HG03108 (cell line): Measurements from ENCODE around the gene SCRN1.

Experiments
- ATAC-seq: cut with Tn5 transposase; IDR thresholded peaks from one replicate; pipeline ENCODE4 v1.9.1; 2021; ENCODE audit warnings: moderate library complexity; ENCODE audit not compliant: unreplicated experiment

The SCRN1 gene

DNA sequence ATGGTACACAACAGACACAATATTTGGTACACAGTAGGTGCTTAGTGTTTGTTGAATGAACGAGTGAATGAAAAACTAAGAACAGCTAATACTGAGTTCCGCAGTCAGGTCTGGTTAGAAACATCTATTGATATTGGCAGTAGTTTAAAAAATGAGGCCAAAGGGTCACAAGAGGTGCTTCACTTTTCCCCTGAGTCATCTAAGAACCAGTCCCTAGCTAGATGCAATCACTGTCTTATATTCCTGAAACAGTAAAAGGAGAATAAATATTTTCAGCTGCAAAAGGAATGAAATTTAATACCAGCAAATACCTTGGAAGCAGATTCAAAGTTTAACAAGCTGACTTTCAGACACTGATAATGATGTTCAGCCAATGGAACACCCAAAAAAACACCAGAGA, 54.5 kb downstream of the SCRN1 start:
- ATAC-seq = no peak

DNA sequence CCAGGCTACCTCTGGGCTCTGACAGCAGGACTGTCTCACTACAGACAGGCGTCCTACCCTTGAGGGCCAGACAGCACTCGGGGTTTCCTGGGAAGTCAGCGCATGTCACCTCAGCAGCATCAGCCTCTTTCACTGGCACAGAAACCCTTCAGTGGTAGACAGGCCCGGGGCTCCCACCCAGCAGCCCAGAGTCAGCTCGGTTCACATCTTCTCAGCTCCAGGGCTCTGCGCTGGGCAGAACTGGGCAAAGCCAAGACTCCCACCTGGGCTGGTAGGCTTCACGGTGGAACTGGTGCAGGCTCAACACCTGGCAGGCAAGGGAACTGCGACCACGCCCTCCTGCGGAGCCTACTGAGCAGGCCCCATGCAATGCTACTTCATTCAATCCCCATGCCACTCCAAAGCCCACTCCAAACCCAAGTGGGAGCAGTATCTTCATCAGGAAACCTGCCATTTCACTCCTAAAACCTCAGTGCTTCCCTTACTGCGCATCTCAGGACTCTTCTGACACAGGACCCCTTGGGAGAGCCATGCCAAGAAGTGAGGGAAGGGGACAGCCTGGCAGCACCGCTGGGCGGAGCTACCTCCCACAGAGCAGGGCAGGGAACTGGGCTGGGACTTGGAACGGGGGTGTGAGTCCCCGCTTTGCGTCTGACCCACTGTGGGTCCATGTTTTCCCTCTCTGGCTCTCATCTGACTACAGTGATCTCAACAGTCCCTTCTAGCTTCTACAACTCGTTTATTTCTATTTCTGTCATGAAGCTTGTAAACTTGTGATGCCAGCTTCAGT, 60.4 kb downstream of the SCRN1 start:
- ATAC-seq = no peak

DNA sequence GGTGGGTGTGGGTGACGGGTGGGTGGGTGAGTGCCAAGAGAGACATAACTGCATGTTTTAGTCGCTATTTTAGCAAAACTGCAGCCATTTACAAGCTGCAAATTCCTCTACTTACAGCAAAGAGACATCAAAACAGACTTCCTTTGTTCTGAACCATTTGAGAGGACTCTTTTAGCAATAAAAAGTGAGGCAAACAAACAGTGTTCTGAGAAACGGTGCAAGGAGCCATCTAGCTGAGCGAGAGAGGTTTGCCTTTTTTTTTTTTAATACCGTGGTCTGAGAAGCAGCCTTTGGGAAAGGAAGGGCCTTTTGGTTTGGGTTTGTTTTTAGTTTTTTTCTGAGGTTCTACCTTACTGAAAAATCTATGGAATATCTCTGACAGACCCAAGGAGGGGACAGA, 62.9 kb downstream of the SCRN1 start:
- ATAC-seq = no peak

DNA sequence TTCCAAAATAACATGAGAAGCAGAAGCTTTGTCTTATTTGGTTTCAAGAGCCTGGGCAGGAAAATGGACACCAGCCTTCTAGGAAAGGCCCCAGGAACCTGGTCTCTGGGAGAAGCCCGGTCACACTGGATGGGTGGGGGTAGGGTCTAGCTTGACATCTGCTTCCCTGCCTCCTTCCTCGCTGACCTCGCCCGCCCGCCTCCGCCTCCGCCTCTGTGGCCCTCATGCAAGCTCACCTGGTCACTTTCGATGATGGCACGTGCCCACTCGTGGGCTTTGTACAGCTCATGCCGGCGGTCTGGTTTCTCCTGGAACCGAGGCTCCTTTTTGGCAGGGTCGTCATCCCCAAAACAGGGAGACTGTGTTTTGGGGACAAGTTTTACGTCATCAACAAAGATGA, 63.4 kb downstream of the SCRN1 start:
- ATAC-seq = no peak

DNA sequence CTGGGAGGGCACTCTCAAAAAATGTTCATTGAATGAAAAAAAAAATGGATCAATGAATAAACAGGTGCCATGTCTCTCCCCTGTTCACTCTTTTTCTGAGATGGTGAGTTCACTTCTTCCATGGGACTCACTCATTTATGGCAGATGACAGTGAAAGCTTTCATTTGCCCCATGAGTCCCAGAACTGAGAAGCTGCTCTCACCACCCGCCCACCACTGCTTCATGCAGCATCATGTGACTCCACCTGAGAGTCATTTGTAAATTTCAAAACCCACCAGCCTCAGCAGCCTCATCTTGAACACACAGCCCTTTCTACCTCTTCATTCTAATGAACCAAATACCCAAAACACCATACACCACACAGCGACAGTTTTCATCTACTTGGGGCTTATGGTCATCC, 64.9 kb downstream of the SCRN1 start:
- no peak for ATAC-seq

DNA sequence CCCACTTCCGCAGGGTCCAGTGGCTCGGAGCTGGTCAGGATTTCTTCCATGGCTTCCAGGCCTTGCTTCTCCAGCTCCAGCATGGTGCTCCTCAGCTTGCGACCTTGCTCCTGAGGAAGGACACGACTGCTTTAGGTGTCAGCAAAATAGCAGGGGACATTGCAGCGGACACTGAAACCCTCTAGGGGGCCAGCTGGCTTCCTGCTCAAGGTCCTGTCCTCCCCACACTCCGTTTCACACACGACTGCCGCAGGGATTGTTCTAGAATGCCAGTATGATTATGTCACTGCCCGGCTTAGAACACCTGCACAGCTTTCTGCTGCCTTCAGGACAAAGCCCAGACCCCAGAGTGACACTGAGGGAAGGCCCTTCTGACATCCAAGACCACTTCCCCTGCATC, 65.6 kb downstream of the SCRN1 start:
- no peak for ATAC-seq

DNA sequence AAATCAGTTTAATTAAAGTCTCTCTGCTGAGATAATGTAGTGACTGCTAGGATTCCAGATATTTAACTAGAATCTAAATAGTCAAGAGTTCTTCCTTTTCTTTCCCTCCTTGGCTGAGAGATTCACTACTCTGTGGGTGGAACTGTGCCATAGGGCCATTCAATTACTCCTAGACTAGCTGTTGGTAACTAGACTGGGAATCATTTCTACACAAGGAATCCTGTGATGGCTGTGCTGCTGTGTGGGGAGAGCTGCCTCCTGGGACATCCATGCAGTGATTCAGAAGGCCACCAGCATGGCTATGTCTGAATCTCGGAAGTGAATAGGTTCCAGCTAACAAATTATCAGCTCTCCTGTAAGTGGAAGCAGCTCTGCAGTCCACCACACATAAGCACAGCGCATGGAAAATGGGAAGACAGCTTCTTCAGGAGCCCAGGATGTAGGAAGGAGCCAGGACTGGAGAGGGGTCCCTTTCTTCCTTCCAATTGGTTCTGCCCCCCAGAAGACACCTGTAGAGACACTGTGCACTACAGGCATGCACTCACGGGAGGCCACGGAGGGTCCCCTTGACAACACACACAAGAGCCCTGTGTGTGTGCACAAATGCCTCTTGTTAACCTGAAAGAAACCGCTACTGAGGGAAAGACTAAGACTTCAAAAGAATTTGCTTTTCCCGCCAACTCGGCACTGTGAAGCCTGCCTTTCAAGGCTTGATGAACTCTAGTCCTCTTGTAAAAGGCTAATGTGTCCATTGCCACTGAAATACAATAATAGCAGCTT, 66.5 kb downstream of the SCRN1 start:
- ATAC-seq = no peak

DNA sequence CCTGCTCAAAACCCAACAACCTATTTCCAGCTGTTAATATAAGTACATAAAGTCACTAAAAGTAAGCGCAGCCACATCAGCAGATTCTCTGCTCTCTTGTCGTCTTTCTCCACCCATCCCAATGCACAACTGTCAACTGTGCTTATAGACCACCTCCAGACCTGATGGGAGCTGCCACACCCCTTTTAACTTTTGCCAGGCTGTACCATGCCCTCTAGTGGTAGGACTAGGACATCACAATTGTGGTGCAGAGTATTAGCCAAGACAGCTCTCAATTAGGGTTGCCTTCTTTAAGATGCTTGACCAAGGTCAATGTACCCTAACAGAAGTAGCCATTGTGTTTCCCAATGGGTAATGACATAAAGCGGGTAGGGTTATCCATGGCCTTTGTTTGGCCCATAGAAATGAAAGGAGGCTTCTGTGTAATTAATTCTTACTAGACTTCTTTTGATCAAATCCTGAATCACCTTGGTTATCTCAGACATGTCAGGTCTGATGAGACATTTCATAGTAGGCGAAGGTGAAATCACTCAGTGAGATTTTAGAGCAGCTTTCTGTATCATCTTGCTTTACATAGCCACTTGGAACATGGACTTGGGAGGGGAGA, 68.1 kb downstream of the SCRN1 start:
- peak; percentile 87 for ATAC-seq

DNA sequence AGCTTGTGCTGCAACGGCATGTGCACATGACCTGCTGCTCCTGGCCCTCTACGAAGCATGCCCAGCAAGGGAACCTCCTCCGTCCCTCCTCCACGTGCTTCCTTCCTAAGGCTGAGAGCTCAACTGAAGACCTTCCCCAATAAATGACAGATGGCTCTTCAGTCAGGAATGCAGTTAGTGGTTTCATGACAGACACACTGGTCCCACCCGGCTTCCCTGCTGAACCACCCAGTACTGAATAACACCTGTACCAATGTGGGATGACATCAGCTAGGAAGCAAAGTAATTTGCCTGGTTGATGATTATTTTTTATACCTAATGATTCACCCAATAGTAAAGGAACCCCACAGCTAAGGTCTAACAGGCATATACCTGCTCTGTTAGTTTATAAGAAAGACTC, 69.1 kb downstream of the SCRN1 start:
- ATAC-seq = no peak

DNA sequence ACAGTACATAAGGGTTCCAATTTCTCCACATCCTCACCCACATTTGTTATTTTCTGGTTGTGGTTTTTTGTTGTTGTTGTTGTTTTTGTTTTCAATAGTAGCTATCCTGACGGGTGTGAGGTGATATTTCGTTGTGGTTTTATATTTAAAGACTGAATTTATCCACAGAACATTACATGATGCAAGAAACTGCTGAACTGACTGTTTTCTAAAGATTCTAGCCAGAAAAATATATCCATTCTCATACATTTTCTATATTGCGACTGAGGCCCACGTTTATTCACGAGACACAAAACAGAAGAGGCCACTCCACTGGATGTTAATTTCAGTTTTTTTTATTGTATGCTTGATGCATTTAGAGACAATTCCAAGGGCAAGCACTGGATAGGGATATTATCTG, 69.8 kb downstream of the SCRN1 start:
- ATAC-seq = no peak

DNA sequence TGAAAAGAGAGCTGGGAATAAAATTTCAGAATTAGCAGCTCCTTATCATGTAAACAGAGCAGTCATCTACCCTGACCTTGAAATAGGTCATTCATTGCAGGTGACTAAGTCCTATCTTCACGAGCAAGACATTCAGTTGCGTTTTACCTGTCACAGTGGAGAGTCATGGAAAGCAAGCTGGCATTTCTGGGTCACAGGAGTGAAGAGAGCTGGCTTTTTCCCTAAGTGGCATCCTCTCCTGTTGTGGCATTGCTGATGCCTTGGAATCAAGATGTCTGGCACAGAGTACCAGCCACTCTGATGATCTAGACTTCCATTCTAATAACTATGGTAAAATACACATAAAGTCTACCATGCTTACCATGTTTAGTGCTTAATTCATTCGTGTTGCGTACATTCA, 70.8 kb downstream of the SCRN1 start:
- ATAC-seq = no peak

DNA sequence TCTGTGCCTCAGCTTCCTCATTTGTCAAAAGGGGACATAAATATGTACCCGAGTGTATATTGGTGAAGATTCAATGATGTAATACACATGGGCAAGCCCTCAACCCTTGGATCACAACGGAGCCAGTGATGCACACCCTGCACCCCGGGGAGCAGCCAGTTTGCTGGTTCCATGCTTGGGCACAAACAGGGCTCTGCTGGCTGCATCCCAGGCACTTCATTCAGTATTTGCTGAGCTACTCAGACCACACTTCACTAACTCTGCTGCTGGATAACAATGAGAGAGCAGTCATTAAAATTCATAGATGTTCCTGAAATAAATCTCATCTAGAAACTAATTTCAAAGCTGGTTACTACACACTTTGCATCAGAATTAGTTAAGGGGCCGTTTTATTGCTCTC, 72.0 kb downstream of the SCRN1 start:
- ATAC-seq = no peak

DNA sequence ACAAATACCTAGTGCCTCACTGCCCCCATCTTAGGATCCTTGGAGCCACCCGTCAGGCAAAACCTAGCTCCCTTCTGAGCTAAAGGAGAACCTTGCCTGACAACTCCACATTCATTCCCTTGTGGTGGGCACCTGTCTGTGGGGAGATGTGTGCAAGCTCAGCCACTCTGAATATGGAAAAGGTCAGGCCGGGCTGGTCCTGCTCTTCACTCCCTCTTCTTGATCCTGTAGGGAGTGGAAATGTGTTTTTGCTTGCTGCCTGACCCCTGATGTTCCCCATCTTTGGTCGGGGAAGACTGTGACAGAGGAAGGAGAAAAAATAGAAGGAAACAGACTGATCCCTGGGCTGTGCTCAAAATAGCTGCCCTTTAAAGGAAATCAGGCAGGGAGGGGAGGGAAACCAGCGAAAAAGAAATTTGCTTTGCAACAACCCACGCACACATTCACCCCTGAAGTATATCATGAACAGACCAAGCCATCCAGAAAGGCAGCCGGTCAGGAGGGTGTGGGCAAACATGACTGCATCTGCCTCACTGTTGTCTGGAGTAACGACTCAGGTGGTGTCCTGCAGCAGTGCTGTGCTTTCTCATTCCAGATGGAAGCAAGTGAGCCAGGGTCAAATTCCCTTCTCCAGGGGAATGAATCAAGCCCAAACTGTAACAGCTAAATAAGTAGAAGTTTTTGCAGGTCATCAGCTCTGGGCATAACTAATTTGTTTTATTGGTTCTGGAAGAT, 74.0 kb downstream of the SCRN1 start:
- ATAC-seq = no peak

DNA sequence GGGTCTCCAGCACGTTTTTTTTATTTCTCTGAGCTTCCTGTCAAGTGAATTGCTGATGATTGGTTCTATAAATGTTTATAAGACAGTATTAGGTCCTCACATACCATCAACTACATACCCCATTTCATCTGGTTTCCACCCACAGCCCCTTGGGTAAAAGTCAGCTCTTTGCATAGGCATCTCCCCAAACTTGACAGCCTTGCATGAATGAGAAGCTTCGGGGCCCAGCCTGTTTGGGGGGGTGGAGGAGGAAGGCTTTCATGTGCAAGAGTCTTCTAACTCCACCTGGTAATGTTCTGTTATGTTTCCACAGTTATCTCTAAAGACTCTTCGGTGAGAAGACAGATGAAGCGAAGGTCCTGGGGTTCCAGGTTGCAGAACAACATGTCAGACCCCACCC, 75.4 kb downstream of the SCRN1 start:
- ATAC-seq = no peak

DNA sequence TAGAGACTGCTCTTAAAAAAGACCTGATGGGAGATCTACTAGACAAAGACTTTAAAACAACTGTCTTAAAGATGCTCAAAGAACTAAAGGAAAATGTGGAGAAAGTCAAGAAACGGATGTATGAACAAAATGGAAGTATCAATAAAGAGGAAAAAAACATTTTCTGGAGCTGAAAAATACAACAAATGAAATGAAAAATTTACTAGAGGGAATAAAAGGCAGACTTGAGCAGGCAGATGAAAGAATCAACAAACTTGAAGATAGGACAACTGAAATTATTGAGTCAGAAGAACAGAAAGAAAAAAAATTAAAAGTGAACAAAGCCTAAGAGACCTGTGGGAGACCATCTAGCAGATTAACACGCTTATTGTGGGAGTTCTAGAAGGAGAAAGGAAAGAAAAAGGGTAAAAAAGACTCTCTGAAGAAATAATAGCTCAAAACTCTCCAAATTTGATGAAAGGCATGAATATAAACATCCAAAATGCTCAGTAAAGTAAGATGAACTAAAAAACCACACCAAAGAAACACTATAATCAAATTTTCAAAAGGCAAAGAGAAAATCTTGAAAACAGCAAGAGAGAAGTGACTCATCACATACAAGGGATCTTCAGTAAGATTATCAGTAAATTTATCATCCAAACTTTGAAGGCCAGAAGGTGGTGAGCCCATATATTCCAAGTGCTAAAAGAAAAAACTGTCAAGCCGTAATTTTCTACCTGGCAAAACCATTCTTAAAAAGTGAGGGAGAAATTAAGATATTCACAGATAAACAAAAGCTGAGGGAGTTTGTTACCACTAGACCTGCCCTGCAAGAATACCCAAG, 83.2 kb downstream of the SCRN1 start:
- no peak for ATAC-seq

DNA sequence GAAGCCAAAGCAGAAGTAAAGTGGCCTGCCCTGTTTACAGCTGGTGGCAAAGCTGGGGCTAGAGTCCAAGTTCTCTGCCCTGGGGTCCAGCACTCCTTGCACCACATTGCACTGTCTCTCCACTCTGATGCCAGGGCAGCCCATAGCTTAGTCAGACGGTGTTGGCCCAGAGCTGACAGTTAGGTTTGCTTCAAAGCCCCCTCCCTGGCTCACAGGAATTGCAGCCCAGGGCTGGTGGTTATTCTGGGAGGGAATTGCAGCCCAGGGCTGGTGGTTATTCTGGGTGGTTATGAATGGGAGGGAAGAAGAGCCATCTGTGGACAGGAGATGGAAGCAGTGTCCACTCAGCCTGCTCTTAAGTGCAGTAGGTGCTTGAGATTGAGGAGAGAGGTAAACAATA, 88.9 kb downstream of the SCRN1 start:
- ATAC-seq = no peak

DNA sequence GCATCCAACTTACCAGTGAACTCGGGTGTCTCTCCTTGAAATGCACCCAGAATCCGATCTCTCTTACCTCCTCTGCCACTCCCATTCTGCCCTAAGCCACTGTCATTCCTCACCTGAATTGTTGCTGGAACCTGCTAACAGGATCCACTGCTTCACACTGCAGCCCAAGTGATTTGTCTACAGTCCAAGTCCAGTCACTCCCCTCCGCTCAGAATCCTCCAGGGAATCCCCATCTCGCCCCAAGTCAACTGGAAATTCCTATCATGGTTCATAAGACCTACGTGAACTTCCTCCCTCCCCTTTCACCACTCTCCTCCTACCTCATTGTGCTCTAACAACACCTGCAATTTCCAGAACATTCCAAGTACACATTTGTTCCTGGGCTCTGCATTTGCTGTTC, 91.3 kb downstream of the SCRN1 start:
- no peak for ATAC-seq

DNA sequence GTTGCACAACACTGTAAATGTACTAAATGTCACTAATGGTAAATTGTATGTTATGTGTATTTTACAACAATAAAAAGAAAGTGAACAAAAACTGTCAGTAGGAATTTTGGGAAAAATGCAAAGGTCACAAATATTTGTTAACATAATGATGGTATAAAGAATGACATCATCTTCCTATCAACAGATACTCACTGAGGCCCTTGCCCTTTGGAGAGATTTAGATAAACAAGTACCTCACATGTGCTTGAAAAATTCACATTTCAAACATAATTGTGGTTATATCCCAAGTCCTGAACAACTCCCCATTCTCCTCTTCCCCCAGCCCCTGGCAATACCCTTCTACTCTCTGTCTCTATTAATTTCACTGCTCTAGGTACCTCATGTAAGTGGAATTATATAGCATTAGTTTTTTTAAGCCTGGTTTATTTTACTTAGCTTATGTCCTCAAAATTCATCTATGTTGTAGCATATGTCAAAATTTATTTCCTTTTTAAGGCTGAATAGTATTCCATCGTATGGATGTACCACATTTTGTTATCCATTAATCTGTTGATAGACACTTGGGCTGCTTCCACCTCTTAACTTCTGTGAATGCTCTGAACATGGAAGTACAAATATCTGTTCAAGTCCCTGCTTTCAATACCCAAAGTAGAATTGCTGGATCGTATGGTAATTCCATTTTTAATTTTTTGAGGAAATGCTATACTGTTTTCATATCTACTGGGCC, 92.8 kb downstream of the SCRN1 start:
- ATAC-seq = no peak

DNA sequence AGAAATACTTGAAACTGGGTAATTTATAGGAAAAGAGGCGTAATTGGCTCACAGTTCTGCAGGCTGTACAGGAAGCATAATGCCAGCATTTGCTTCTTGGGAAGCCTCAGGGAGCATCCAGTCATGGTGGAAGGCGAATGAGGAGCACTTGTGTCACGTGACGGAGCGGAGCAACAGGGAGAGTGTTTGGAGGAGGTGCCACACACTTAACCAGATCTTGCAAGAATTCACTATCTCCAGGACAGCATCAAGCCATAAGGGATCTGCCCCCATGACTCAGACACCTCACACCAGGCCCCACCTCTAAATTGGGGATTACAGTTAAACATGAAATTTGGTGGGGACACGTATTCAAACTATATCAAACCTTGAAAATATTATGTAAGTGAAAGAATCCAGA, 94.0 kb downstream of the SCRN1 start:
- ATAC-seq = no peak

DNA sequence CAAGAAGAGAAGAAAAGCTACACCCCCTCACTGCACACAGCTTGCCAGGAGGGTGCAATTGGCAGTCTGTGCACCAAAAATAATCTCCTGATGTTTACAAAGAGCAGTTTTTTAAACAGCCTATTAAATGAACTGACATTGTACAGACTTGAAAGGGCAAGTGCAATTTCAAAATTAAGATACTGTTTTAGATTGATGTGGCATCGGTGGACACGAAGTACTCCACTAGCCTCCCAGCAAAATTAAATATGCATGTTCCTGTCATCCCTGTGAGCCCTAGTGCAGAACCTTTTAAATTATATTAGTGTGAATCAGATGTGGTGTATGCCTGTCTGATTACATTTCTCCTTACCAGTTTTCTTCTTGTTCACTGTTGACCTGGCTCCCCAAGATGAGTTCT, 95.3 kb downstream of the SCRN1 start:
- no peak for ATAC-seq
